ENCODE data around the gene PBX3.
A peak's percentile ranks its signal among the peaks of the same experiment; 100 is the strongest.

PBX3 gene

GRCh38 chr9:125985142-125985997 is 238.2 kb downstream of the PBX3 start:
- no peak for DNase-seq

DNA sequence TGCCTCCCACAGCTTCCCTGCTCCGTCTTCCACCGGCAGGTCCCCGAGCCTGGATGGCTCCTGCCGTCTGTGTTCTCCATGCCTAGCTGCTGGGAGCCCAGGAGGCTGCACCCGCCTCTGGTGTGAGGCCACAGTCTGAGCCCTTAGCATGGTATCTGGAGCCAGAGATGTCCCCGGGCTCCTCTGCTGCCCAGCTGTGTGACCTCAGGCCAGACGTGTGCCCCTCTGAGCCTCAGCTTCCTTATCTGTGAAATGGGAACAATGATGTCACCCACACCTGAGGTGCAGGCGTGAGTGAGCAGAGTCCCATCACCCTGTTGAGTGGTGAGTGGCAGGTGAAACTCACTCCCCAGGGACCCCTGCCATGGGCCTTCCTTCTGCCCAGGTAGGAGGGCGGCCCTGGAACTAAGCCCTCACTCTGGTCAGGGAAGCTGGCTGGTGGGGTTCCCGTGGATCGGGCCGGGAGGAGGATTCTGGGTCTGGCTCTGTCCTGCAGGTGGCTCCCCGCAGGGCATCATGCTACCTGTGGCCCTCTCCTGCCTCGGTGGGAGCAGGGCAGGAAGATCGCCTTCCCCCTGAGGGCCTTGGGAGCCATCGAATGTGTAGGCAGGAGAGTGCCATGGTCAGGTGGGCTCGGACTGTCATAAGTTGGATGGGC is 239.0 kb downstream of the PBX3 start:
- DNase-seq: no peak

DNA sequence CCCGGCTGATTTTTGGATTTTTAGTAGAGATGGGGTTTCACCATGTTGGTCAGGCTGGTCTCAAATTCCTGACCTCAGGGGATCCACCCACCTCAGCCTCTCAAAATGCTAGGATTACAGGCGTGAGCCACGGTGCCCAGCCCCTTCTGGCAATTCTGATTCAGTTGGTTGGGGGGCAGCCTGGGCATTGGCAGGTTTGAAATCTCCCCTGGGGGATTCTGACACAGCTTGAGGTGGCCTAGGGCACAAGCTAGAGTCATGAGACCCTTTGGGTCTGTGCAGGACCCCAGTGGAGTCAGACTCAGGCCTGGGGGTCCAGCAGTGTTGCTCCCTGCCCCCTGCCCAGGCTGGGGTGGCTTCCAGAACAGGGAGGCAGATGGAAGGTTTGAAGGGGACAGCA is 239.8 kb downstream of the PBX3 start:
- no peak for DNase-seq

DNA sequence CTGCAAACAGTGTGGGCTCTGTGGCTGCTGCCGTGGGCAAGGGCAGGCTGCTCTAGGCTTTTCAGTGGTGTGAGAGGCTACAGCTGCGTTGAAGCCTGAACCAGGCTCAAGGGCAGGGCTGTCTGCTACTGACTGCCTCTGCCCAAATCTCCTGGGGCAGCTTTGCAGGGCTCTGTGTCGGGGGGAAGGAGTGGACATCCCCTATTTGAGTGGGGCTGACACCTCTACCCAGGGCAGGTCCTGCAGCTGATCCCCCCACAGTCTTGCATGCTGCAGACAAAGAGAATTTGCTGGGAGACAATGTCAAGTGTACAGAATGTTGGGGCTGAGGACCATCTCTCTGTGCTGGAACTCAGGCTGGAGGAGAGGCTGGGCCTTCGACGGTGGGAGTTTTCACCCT is 240.2 kb downstream of the PBX3 start:
- no peak for DNase-seq

GRCh38 chr9:125988479-125989050 is 241.4 kb downstream of the PBX3 start:
- DNase-seq: no peak

DNA sequence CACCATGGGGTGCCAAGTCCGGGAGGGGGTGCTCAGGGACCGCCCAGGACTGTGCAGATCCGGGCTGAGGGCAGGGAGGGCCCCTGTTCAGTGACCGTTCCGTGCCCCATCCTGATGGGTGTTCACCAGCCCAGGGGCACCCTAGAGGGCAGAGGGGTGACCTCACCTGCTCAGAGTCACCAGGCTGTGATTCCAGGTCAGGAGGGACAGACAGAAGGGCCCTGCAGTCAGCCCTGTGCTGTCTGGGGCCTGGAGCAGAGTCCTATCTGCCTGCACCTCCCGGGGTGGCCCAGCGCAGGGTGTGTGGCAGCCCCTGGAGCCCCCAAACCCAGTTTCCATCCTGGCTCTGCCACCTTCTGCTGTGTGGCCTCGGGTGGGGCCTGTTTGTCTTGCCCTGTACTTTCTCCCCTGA is 241.9 kb downstream of the PBX3 start:
- DNase-seq: no peak

DNA sequence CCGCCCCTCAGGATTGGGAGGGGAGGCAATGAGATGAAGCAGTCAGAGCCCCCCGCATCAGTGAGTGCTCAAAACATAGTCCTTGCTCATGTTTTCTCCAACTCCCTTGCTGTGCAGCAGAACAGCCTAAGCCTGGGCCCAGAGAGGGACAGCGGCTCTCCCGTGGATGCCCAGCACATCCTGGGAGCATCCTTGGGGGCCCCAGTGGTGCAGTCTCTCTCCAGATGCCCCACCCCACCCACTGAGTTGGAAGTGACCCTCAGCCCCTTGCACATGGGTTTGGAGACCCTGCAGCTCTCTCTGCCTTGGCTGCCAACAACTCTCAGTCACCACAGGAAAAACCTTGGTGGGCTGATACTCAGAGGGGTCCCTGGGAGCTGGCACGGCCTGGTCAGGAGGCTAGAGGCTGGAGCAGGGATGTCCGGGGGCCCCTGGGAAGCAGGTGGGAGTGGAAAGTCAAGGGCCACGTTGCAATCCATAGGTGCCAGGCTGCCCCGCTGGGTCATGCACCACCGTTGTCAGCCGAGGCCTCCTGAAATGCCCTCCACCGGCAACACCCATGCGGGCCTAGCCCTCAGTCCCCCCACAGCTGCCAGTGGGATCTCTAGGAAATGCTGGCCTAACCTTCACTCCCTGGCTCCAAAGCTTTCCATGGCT is 242.5 kb downstream of the PBX3 start:
- no peak for DNase-seq

GRCh38 chr9:125990186-125990792 is 243.1 kb downstream of the PBX3 start:
- no peak for DNase-seq

GRCh38 chr9:125990793-125991220 is 243.6 kb downstream of the PBX3 start:
- no peak for DNase-seq

- no peak for DNase-seq
Observed at GRCh38 chr9:125991886-125992529, 244.8 kb downstream of the PBX3 start.

GRCh38 chr9:125992557-125992956 is 245.4 kb downstream of the PBX3 start:
- DNase-seq: no peak

GRCh38 chr9:125993466-125993865 is 246.3 kb downstream of the PBX3 start:
- DNase-seq: no peak

- DNase-seq: no peak
Observed at GRCh38 chr9:125994066-125994943, 247.1 kb downstream of the PBX3 start.

- no peak for DNase-seq
Observed at GRCh38 chr9:125995006-125995405, 247.8 kb downstream of the PBX3 start.

DNA sequence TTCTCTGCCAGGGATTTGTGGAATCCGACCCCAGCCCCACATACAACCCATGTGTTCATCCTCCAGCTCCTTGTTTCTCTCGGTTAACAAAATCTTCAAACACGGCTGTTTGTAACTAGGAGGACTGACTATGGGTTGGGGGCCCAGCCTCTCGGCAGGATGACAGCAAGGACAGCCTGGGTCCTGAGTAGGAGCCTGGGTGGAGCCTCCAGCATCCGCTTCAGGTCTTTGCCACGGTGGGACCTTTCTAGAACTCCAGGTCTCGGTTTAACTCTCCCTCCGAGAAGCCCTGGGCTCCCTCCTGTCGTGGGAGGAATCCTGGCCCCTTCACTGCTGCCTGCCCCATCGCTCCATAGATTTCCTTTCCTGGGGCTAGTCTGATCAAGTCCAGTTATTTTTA is 248.5 kb downstream of the PBX3 start:
- no peak for DNase-seq

- no peak for DNase-seq
Observed at GRCh38 chr9:125996791-125997190, 249.6 kb downstream of the PBX3 start.

- DNase-seq: peak; percentile 58
Observed at GRCh38 chr9:125997196-125997823, 250.1 kb downstream of the PBX3 start.

- no peak for DNase-seq
Observed at GRCh38 chr9:125998837-125999503, 251.8 kb downstream of the PBX3 start.

- DNase-seq: no peak
Observed at GRCh38 chr9:125999504-125999881, 252.3 kb downstream of the PBX3 start.

DNA sequence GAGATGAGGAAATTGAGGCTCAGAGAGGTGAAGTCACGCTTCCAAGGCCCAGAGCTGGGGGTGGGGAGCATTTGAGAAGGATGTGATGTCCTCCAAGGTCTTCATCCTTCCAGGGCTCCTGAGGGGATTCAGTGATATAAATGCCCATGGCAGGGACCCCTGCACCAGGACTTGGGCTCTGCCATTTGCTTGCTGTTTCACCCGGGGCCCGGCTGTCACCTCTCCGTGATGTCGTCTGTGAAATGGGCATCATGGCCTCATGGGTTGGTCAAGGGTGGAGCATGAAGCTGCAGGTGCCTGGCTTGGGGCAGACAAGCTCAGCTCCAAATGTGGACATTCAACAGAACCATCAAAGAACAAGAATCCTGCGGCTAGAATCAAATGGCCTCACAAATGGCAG is 253.1 kb downstream of the PBX3 start:
- DNase-seq: no peak
